ENCODE measurements around the gene SMPD3. TPM values are rescaled to one million over a fixed set of nuclear protein-coding genes. Genes with fewer than 3 reads are reported as not detected.
A peak's percentile ranks its signal among the peaks of the same experiment; 100 is the strongest.

SMPD3 gene
- total RNA-seq, 1 experiment from 2014 or later: 2.4 TPM

DNA sequence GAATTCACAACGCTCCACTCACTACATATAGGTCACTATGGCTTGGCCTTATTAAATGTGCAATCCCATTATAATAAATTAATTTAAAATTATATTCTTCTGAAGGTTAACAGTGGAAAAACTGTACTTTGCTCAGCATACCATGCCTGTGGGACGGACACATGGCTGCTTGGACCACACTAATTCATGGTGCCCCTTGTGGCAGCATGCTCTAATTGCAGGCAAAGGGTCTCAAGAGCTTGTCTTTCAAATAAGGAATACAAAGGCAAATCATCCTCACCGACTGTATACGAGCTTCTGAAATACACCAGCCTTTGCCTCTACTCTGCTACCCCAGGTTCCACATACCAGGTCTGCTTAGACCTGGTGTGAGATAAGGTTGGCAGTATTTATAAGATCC is 11.7 kb downstream of the SMPD3 start:
- no peaks in the 10 kb centered on the region for H3K36me3 Mint-ChIP-seq (ENCODE audit: insufficient read depth, unreplicated experiment)
- peaks cover 7% of the 10 kb centered on the region for H3K27me3 Mint-ChIP-seq (ENCODE audit: insufficient read depth, unreplicated experiment)
- intact Hi-C loops (cut with micrococcal nuclease; ENCODE audit: unreplicated experiment): no loop called here
- TF ChIP-seq, protein P1, sequence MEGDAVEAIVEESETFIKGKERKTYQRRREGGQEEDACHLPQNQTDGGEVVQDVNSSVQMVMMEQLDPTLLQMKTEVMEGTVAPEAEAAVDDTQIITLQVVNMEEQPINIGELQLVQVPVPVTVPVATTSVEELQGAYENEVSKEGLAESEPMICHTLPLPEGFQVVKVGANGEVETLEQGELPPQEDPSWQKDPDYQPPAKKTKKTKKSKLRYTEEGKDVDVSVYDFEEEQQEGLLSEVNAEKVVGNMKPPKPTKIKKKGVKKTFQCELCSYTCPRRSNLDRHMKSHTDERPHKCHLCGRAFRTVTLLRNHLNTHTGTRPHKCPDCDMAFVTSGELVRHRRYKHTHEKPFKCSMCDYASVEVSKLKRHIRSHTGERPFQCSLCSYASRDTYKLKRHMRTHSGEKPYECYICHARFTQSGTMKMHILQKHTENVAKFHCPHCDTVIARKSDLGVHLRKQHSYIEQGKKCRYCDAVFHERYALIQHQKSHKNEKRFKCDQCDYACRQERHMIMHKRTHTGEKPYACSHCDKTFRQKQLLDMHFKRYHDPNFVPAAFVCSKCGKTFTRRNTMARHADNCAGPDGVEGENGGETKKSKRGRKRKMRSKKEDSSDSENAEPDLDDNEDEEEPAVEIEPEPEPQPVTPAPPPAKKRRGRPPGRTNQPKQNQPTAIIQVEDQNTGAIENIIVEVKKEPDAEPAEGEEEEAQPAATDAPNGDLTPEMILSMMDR (IDR thresholded peaks at IDR 0.05; ENCODE audit: insufficient read depth in 1 of 2, low read depth in 1 of 2, low read length in 1 of 2, severe bottlenecking in 1 of 2, unreplicated experiment in 1 of 2): peak; percentile 21 to 42
- no peak for DNase-seq
- peaks cover 18% of the 10 kb centered on the region for H3K9me3 Mint-ChIP-seq (ENCODE audit: unreplicated experiment)
- Histone ChIP-seq H3K9me3 (peaks cover 7% of the 10 kb centered on the region; the same call in 1 of the 2 replicates), H3K4me3 (ENCODE audit: low read depth, low read length) (no peak overlapping the region), H3K36me3 (ENCODE audit: control insufficient read depth, insufficient read depth, low read length) (no peaks in the 10 kb centered on the region), H3K27me3 (replicated peaks; ENCODE audit: control insufficient read depth, insufficient read depth, low read length) (no peaks in the 10 kb centered on the region), H3K4me1 (no peaks in the 10 kb centered on the region)
- H3K4me3 Mint-ChIP-seq (ENCODE audit: unreplicated experiment): no peak overlapping the region
- ChIA-PET CTCF (interaction anchor here (0.6 kb wide), 1 partner anchor 433 kb away, joined by 3 read pairs; no protein-coding TSS in a partner anchor), POLR2A (no interaction called here)
- no peak overlapping the region for H3K27ac Mint-ChIP-seq (ENCODE audit: unreplicated experiment)
- BruUV-seq (replicated peaks): no TSS peak
- no peaks in the 10 kb centered on the region for H3K4me1 Mint-ChIP-seq (ENCODE audit: low read depth, unreplicated experiment)

DNA sequence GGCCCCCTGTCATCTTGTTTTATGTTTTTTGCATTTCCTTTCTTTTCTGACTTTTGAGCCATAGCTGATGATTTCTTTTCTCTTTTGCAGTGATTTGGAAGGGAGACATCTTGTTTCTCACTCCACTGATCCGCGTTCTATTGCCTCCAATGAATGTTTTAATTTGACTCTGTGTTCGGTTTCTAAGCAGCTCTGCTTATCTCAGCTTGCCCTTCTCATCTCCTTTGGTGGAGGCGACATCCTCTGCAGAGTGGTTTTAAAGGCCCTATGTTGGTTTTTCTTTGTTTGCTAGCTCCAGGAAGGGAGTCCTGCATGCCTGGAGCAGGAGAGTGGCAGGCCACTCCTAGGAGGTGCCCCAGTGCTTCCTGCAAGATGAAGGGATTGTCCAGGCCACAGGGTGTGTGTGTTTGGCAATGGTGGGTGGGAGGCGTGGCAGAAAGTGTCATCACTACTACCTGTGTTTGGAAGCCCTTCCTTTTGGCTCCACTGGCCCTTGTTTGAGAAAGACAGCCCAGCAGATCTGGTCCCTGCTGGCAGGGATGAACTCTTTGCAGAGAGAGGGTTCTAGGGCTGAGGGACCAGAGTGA is 13.6 kb downstream of the SMPD3 start:
- no peaks in the 10 kb centered on the region for H3K36me3 ChIP-seq (ENCODE audit: control insufficient read depth, insufficient read depth, low read length)
- DNase-seq: peak in 1 of 2 experiments; percentile 32
- Mint-ChIP-seq H3K9me3 (ENCODE audit: unreplicated experiment) (peaks cover 18% of the 10 kb centered on the region), H3K27ac (ENCODE audit: unreplicated experiment) (no peak overlapping the region), H3K36me3 (ENCODE audit: insufficient read depth, unreplicated experiment) (no peaks in the 10 kb centered on the region), H3K4me1 (ENCODE audit: low read depth, unreplicated experiment) (no peaks in the 10 kb centered on the region), H3K4me3 (ENCODE audit: unreplicated experiment) (no peak overlapping the region), H3K27me3 (ENCODE audit: insufficient read depth, unreplicated experiment) (peaks cover 4% of the 10 kb centered on the region)
- H3K4me3 ChIP-seq (ENCODE audit: low read depth, low read length): no peak overlapping the region
- TF ChIP-seq, protein P1 (IDR thresholded peaks at IDR 0.05; ENCODE audit: insufficient read depth in 1 of 2, low read depth in 1 of 2, low read length in 1 of 2, severe bottlenecking in 1 of 2, unreplicated experiment in 1 of 2): no peak
- ChIA-PET POLR2A (no interaction called here), CTCF (interaction anchor here (0.8 kb wide), 1 partner anchor 86 kb away, joined by 3 read pairs; no protein-coding TSS in a partner anchor)
- no TSS peak for BruUV-seq (replicated peaks)
- no peaks in the 10 kb centered on the region for H3K27me3 ChIP-seq (replicated peaks; ENCODE audit: control insufficient read depth, insufficient read depth, low read length)
- H3K9me3 ChIP-seq: peaks cover 7% of the 10 kb centered on the region; the same call in 1 of the 2 replicates
- intact Hi-C loops (cut with micrococcal nuclease; ENCODE audit: unreplicated experiment): no loop called here
- no peaks in the 10 kb centered on the region for H3K4me1 ChIP-seq

DNA sequence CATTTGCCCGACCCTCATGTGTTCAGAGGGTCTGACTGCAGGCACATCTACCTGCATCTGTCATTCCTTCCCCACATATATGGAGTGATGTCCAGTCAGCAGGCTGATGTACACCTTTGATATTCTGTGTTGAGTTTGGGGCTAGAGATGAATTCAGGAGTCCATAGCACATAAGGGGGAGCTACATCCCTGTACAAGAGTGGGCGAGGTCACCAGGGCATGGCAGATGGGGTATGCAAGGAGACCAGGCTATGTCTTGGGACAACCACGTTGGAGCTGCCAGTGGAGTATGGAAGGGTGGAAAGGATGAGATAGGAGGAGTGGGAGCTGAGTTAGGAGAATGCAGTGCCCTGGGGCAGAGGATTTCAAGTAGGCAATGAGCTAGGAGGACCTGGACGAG is 15.0 kb downstream of the SMPD3 start:
- Mint-ChIP-seq H3K27me3 (ENCODE audit: insufficient read depth, unreplicated experiment) (peaks cover under 1% of the 10 kb centered on the region), H3K36me3 (ENCODE audit: insufficient read depth, unreplicated experiment) (no peaks in the 10 kb centered on the region), H3K4me3 (ENCODE audit: unreplicated experiment) (no peak overlapping the region), H3K27ac (ENCODE audit: unreplicated experiment) (no peak overlapping the region), H3K4me1 (ENCODE audit: low read depth, unreplicated experiment) (no peaks in the 10 kb centered on the region), H3K9me3 (ENCODE audit: unreplicated experiment) (peaks cover 18% of the 10 kb centered on the region)
- intact Hi-C loops (cut with micrococcal nuclease; ENCODE audit: unreplicated experiment): no loop called here
- no peaks in the 10 kb centered on the region for H3K36me3 ChIP-seq (ENCODE audit: control insufficient read depth, insufficient read depth, low read length)
- ChIA-PET CTCF (interaction anchor here (0.7 kb wide), 1 partner anchor 56 kb away, joined by 3 read pairs; no protein-coding TSS in a partner anchor), POLR2A (no interaction called here)
- H3K4me3 ChIP-seq (ENCODE audit: low read depth, low read length): no peak overlapping the region
- no peaks in the 10 kb centered on the region for H3K27me3 ChIP-seq (replicated peaks; ENCODE audit: control insufficient read depth, insufficient read depth, low read length)
- no peak for DNase-seq
- H3K9me3 ChIP-seq: peaks cover 7% of the 10 kb centered on the region; the same call in 1 of the 2 replicates
- no peaks in the 10 kb centered on the region for H3K4me1 ChIP-seq
- BruUV-seq (replicated peaks): no TSS peak
- TF ChIP-seq, protein P1 (IDR thresholded peaks at IDR 0.05; ENCODE audit: insufficient read depth in 1 of 2, low read depth in 1 of 2, low read length in 1 of 2, severe bottlenecking in 1 of 2, unreplicated experiment in 1 of 2): no peak

Measured in Caco-2 (cell line).